ENCODE measurements around the gene CSF2.
A peak's percentile ranks its signal among the peaks of the same experiment; 100 is the strongest.

The CSF2 gene

DNA sequence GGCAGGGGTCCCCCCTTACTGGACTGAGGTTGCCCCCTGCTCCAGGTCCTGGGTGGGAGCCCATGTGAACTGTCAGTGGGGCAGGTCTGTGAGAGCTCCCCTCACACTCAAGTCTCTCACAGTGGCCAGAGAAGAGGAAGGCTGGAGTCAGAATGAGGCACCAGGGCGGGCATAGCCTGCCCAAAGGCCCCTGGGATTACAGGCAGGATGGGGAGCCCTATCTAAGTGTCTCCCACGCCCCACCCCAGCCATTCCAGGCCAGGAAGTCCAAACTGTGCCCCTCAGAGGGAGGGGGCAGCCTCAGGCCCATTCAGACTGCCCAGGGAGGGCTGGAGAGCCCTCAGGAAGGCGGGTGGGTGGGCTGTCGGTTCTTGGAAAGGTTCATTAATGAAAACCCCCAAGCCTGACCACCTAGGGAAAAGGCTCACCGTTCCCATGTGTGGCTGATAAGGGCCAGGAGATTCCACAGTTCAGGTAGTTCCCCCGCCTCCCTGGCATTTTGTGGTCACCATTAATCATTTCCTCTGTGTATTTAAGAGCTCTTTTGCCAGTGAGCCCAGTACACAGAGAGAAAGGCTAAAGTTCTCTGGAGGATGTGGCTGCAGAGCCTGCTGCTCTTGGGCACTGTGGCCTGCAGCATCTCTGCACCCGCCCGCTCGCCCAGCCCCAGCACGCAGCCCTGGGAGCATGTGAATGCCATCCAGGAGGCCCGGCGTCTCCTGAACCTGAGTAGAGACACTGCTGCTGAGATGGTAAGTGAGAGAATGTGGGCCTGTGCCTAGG is at the start of gene CSF2:
CSF2 (plus strand) TSS at position 559 of the 783 bp plus-strand sequence; CDS start at position 594, 35 bp downstream.
- Mint-ChIP-seq H3K27me3 (no peaks in the 10 kb centered on the region), H3K36me3 (ENCODE audit: insufficient read depth) (no peaks in the 10 kb centered on the region), H3K9me3 (no peaks in the 10 kb centered on the region), H3K4me3 (no peak within 1 kb of the TSS), H3K27ac (ENCODE audit: low read depth) (peak within 1 kb of the TSS; percentile 38), H3K4me1 (peaks cover 35% of the 10 kb centered on the region)
- DNase-seq (ENCODE audit: low spot score in 2 of 2) (no peak), ATAC-seq (replicated peaks; ENCODE audit: extremely low read depth, poor library complexity, severe bottlenecking) (no peak)

GRCh38 chr5:132024117-132024435 is 49.5 kb upstream of the CSF2 start:
- Mint-ChIP-seq H3K9me3 (no peaks in the 10 kb centered on the region), H3K27ac (ENCODE audit: low read depth) (no peak overlapping the region), H3K36me3 (ENCODE audit: insufficient read depth) (peaks cover 3% of the 10 kb centered on the region), H3K4me1 (peaks cover 17% of the 10 kb centered on the region), H3K4me3 (no peak overlapping the region), H3K27me3 (no peaks in the 10 kb centered on the region)
- no peak for DNase-seq (ENCODE audit: low spot score in 2 of 2)
- no peak for ATAC-seq (replicated peaks; ENCODE audit: extremely low read depth, poor library complexity, severe bottlenecking)

DNA sequence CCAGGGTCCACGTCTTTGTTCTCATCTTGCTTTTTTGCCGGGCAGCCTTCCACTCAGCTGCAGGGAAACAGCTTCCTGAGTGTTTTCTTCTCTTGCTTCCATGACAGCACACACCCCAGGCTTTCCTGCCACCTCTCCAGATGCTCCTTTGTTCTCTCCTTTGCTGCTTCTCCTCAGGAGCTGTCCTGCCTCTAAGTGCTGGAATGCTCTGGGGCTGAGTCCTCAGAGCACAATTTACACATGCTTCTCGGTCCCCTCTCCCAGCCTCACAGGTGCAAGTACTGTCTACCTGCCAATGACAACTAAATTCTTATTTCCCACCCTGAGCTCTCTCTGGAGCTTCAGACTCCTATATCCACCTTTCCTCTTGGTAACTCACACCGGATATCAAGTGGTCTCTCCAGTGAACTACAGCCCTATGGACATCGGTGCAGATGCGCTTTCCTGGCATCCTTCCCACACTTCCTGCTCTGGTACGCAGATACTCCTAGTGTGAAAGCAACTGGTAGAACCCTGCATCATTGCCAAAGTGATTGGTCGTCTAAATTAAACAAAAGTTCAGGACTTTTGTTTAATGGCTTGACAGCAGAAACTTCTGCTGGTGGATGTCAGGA is 48.7 kb upstream of the CSF2 start:
- H3K27ac Mint-ChIP-seq (ENCODE audit: low read depth) = no peak overlapping the region
- peaks cover 5% of the 10 kb centered on the region for H3K27me3 Mint-ChIP-seq
- peaks cover 20% of the 10 kb centered on the region for H3K4me1 Mint-ChIP-seq
- DNase-seq (ENCODE audit: low spot score in 2 of 2) = no peak
- no peak overlapping the region for H3K4me3 Mint-ChIP-seq
- no peak for ATAC-seq (replicated peaks; ENCODE audit: extremely low read depth, poor library complexity, severe bottlenecking)
- no peaks in the 10 kb centered on the region for H3K9me3 Mint-ChIP-seq
- peaks cover 3% of the 10 kb centered on the region for H3K36me3 Mint-ChIP-seq (ENCODE audit: insufficient read depth)

DNA sequence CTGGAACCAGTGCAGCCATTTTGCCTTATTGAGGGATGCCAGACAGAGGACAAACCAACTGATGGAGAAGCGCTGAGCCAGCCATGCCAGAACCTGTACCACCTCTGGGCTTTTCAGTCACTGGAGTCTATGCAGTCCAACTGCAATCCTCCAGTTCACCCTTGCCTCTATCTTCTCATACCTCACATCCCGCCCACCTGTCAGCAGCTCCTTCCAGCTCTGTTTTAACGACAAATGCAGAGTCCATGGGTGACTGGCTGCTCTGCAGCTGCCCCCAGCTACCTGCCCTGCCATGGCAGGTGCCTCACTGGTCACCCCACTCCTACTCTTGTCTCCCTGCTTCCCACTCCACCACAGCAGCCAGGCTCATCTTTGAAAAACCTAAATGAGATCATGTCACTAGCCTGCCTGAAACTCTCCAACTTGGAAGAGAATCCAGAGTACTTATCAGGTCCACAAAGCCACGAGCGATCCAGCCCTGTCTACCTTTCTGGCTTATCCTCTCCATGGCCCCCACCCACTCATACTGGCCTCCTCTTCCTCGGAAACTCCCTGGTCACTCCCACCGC is 48.1 kb upstream of the CSF2 start:
- H3K4me1 Mint-ChIP-seq = peaks cover 16% of the 10 kb centered on the region
- ATAC-seq (replicated peaks; ENCODE audit: extremely low read depth, poor library complexity, severe bottlenecking) (no peak), DNase-seq (ENCODE audit: low spot score in 2 of 2) (no peak)
- no peak overlapping the region for H3K4me3 Mint-ChIP-seq
- H3K27me3 Mint-ChIP-seq = peaks cover 11% of the 10 kb centered on the region
- H3K36me3 Mint-ChIP-seq (ENCODE audit: insufficient read depth) = peaks cover 3% of the 10 kb centered on the region
- no peaks in the 10 kb centered on the region for H3K9me3 Mint-ChIP-seq
- H3K27ac Mint-ChIP-seq (ENCODE audit: low read depth) = no peak overlapping the region

- Mint-ChIP-seq H3K36me3 (ENCODE audit: insufficient read depth) (peaks cover 3% of the 10 kb centered on the region), H3K27ac (ENCODE audit: low read depth) (no peak overlapping the region)
- peak; percentile 98 for ATAC-seq (replicated peaks; ENCODE audit: extremely low read depth, poor library complexity, severe bottlenecking)
Measured at GRCh38 chr5:132026516-132027008, 47.0 kb upstream of the CSF2 start.

GRCh38 chr5:132027027-132027426 is 46.6 kb upstream of the CSF2 start:
- Mint-ChIP-seq H3K9me3 (no peaks in the 10 kb centered on the region), H3K4me1 (peaks cover 7% of the 10 kb centered on the region), H3K36me3 (ENCODE audit: insufficient read depth) (peaks cover 3% of the 10 kb centered on the region), H3K27me3 (peaks cover 19% of the 10 kb centered on the region), H3K4me3 (peak overlapping the region; percentile 36), H3K27ac (ENCODE audit: low read depth) (no peak overlapping the region)
- DNase-seq (ENCODE audit: low spot score in 2 of 2) (no peak), ATAC-seq (replicated peaks; ENCODE audit: extremely low read depth, poor library complexity, severe bottlenecking) (peak; percentile 15)

More at GRCh38 chr5:132026516-132027008, 47.0 kb upstream of the CSF2 start:
- H3K4me3 Mint-ChIP-seq = peak overlapping the region; percentile 36
- peaks cover 7% of the 10 kb centered on the region for H3K4me1 Mint-ChIP-seq
- H3K9me3 Mint-ChIP-seq = no peaks in the 10 kb centered on the region
- DNase-seq (ENCODE audit: low spot score in 2 of 2) = peak in 1 of 2 donors; percentile 67
- H3K27me3 Mint-ChIP-seq = peaks cover 15% of the 10 kb centered on the region

- Mint-ChIP-seq H3K9me3 (peaks cover 5% of the 10 kb centered on the region), H3K36me3 (ENCODE audit: insufficient read depth) (peaks cover 3% of the 10 kb centered on the region), H3K27ac (ENCODE audit: low read depth) (peak overlapping the region; percentile 42), H3K4me1 (peaks cover 7% of the 10 kb centered on the region), H3K4me3 (no peak overlapping the region), H3K27me3 (peaks cover 33% of the 10 kb centered on the region)
- ATAC-seq (replicated peaks; ENCODE audit: extremely low read depth, poor library complexity, severe bottlenecking) (no peak), DNase-seq (ENCODE audit: low spot score in 2 of 2) (no peak)
Measured at GRCh38 chr5:132029609-132030330, 43.8 kb upstream of the CSF2 start.

DNA sequence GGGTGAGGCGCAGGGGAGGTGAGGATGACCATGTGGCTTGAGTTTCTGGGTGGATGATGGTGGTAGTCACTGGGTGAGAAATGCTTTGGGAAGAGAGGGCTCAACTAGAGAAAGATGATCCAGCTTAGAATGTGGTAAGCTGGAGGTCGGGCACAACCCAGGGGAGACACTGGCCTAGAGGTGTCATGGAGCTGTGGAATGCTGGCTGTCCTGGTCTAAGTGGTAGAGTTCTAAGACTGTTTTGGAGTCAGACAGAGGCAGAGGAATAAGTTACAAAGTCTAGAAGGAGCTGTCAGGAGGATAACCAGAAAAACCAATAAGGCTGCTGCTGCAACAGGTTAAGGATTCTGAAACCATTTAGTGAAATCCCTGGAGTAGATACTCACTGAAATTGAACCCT is 43.0 kb upstream of the CSF2 start:
- Mint-ChIP-seq H3K27ac (ENCODE audit: low read depth) (no peak overlapping the region), H3K27me3 (peaks cover 33% of the 10 kb centered on the region), H3K4me3 (no peak overlapping the region), H3K36me3 (ENCODE audit: insufficient read depth) (peaks cover 4% of the 10 kb centered on the region), H3K4me1 (peaks cover 7% of the 10 kb centered on the region), H3K9me3 (peaks cover 5% of the 10 kb centered on the region)
- ATAC-seq (replicated peaks; ENCODE audit: extremely low read depth, poor library complexity, severe bottlenecking) = no peak
- no peak for DNase-seq (ENCODE audit: low spot score in 2 of 2)

DNA sequence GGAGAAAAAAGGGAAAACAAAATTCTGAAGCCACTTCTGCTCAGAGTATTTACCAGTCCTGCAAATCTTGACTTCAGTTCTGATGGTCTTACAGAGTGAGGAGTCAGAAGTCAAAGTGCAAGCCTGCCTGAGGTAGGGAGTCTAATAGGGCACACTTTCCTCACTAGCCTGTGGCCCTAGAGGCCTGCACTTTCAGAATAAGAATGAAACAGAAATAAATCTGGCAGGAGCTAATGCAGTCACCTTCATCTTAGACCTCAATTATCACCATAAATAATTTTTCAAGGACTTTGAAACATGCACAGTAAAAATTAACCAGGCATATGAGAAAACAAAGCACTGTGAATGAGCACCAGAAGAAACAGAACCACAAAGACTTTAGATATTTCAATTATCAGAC is 41.4 kb upstream of the CSF2 start:
- H3K36me3 Mint-ChIP-seq (ENCODE audit: insufficient read depth) = peaks cover 3% of the 10 kb centered on the region
- peaks cover 33% of the 10 kb centered on the region for H3K27me3 Mint-ChIP-seq
- ATAC-seq (replicated peaks; ENCODE audit: extremely low read depth, poor library complexity, severe bottlenecking) = no peak
- DNase-seq (ENCODE audit: low spot score in 2 of 2) = no peak
- no peak overlapping the region for H3K4me3 Mint-ChIP-seq
- peaks cover 7% of the 10 kb centered on the region for H3K4me1 Mint-ChIP-seq
- H3K27ac Mint-ChIP-seq (ENCODE audit: low read depth) = peak overlapping the region; percentile 44
- H3K9me3 Mint-ChIP-seq = peaks cover 5% of the 10 kb centered on the region

DNA sequence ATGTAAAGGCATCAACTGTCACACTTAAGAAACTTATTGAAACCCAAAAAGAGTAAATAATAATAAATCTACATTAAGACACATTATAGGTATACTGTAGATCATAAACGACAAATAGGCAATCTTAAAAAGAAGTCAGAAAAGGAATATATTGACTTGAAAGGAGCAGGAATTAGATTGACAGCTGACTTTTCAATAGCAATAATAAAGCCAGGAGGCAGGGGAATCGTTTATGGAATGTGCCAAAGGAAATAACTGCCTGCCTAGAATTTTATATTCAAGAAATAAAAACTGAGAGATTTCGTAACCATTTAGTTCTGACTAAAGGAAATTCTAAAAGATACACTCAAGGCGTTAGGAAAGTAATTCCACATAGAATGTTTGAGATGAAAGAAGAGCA is 40.5 kb upstream of the CSF2 start:
- H3K4me3 Mint-ChIP-seq = no peak overlapping the region
- no peak for ATAC-seq (replicated peaks; ENCODE audit: extremely low read depth, poor library complexity, severe bottlenecking)
- peaks cover 1% of the 10 kb centered on the region for H3K36me3 Mint-ChIP-seq (ENCODE audit: insufficient read depth)
- DNase-seq (ENCODE audit: low spot score in 2 of 2) = no peak
- peaks cover 7% of the 10 kb centered on the region for H3K4me1 Mint-ChIP-seq
- H3K27me3 Mint-ChIP-seq = peaks cover 33% of the 10 kb centered on the region
- peaks cover 5% of the 10 kb centered on the region for H3K9me3 Mint-ChIP-seq
- peak overlapping the region; percentile 44 for H3K27ac Mint-ChIP-seq (ENCODE audit: low read depth)

DNA sequence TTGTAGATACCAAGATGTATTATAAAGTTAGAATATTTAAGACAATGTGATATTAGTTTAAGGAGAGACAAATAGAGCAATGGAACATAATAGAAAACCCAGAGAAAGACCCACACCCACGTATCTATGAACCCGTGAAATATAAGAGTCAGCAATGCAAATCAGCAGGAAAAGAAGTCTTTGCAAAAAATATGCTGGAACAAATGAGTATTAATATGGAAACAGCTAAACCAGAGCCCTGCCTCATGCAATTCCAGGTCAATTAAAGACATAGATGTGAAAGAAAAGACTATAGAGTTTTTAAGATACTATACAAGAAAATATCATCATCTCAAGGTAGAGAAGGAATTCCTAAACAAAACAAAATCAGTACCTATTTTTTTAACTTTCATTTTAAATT is 36.2 kb upstream of the CSF2 start:
- ATAC-seq (replicated peaks; ENCODE audit: extremely low read depth, poor library complexity, severe bottlenecking) = no peak
- Mint-ChIP-seq H3K27me3 (peaks cover 28% of the 10 kb centered on the region), H3K27ac (ENCODE audit: low read depth) (no peak overlapping the region), H3K4me3 (no peak overlapping the region), H3K9me3 (peaks cover 5% of the 10 kb centered on the region), H3K36me3 (ENCODE audit: insufficient read depth) (peaks cover 1% of the 10 kb centered on the region), H3K4me1 (no peaks in the 10 kb centered on the region)
- no peak for DNase-seq (ENCODE audit: low spot score in 2 of 2)

- Mint-ChIP-seq H3K9me3 (no peaks in the 10 kb centered on the region), H3K4me1 (no peaks in the 10 kb centered on the region), H3K4me3 (no peak overlapping the region), H3K36me3 (ENCODE audit: insufficient read depth) (no peaks in the 10 kb centered on the region), H3K27ac (ENCODE audit: low read depth) (no peak overlapping the region), H3K27me3 (peaks cover 29% of the 10 kb centered on the region)
- no peak for ATAC-seq (replicated peaks; ENCODE audit: extremely low read depth, poor library complexity, severe bottlenecking)
- DNase-seq (ENCODE audit: low spot score in 2 of 2) = no peak
Measured at GRCh38 chr5:132044207-132044606, 29.4 kb upstream of the CSF2 start.

Data from central memory CD8-positive, alpha-beta T cell (primary cell).